Endothelial cell of umbilical vein (primary cell): ENCODE measurements around the gene TRMT2A. TPM values are rescaled to one million over a fixed set of nuclear protein-coding genes. Genes with fewer than 3 reads are reported as not detected.
A peak's percentile ranks its signal among the peaks of the same experiment; 100 is the strongest.

ENCODE experiments used
- BruUV-seq: library from RNA; stranded (reverse); fragments of 400-500 nt; replicated peaks from 2 replicates; lab custom pipeline; 2021; lab: Mats Ljungman, UMichigan
- CTCF ChIA-PET: fragments of 300-600, 350-600 bp; sonication (Branson Sonifier 250); formaldehyde crosslinking; loops from one replicate; lab custom pipeline; 2021; ENCODE audit warnings: antibody characterized with exemption, inconsistent platforms; lab: Charles Lee
- POLR2A ChIA-PET: fragments of 300-600, 350-600 bp; sonication (Branson Sonifier 250); formaldehyde crosslinking; loops from one replicate; lab custom pipeline; 2021; ENCODE audit warnings: antibody characterized with exemption, inconsistent platforms; lab: Charles Lee
- DNase-seq: peaks from one replicate; pipeline ENCODE4 v3.0.0-alpha.2; 2011; ENCODE audit warnings: low read depth, low spot score
- FAIRE-seq: peaks from 2 replicates; lab custom pipeline; 2011; peaks lifted over from hg19 to GRCh38; lab: Jason Lieb, UNC
- H2AFZ ChIP-seq: 2 replicates; pipeline ENCODE4 v1.6.0; 2012; ENCODE audit warnings: low read depth, low read length, control low read depth, inconsistent platforms
- H3K27ac ChIP-seq: 2 replicates; pipeline ENCODE4 v1.5.1; 2011; ENCODE audit warnings: low read depth, mild to moderate bottlenecking, control low read depth, low read length, moderate library complexity; ENCODE audit not compliant: insufficient read depth
- H3K27me3 ChIP-seq, 2 experiments: 2 replicates each; pipeline versions ENCODE4 v1.6.0 to v1.6.1; 2011; ENCODE audit warnings: low read length in 2 of 2, mixed read lengths in 1 of 2; ENCODE audit not compliant: control insufficient read depth in 2 of 2, insufficient read depth in 2 of 2
- H3K36me3 ChIP-seq, 2 experiments: 2 replicates in 1 of 2; 3 replicates in 1 of 2; pipeline ENCODE4 v1.5.1; 2011; ENCODE audit warnings: low read length in 2 of 2, mild to moderate bottlenecking in 1 of 2, moderate library complexity in 1 of 2; ENCODE audit not compliant: control insufficient read depth in 2 of 2, insufficient read depth in 2 of 2; ENCODE audit errors: extremely low read depth in 1 of 2
- H3K4me1 ChIP-seq: 3 replicates; pipeline ENCODE4 v1.5.1; 2011; ENCODE audit warnings: mild to moderate bottlenecking, low read length; ENCODE audit not compliant: control insufficient read depth, insufficient read depth; ENCODE audit errors: extremely low read depth
- H3K4me2 ChIP-seq: 2 replicates; pipeline ENCODE4 v1.6.1; 2011; ENCODE audit warnings: low read length, control low read depth, mixed read lengths; ENCODE audit not compliant: insufficient read depth
- H3K4me3 ChIP-seq, 3 experiments: fragments of 200-600 bp in 1 of 3; sonication (generic), shearing (Covaris generic) in 1 of 3; replicated peaks in 1 of 3; 2 replicates each; pipeline ENCODE4 v1.5.1; 2011 to 2016; ENCODE audit warnings: control low read depth in 3 of 3, low read length in 3 of 3, mild to moderate bottlenecking in 2 of 3, inconsistent platforms in 1 of 3, low read depth in 1 of 3, moderate library complexity in 1 of 3; ENCODE audit not compliant: insufficient read depth in 1 of 3
- H3K79me2 ChIP-seq: 2 replicates; pipeline ENCODE4 v1.6.0; 2012; ENCODE audit warnings: low read length, inconsistent platforms; ENCODE audit not compliant: control insufficient read depth, insufficient read depth
- H3K9ac ChIP-seq: replicated peaks from 2 replicates; pipeline ENCODE3; 2011; ENCODE audit warnings: low read length, control low read depth; ENCODE audit not compliant: insufficient read depth; ENCODE audit errors: extremely low read depth
- H3K9me1 ChIP-seq: replicated peaks from 3 replicates; pipeline ENCODE4 v1.6.0; 2011; ENCODE audit warnings: mild to moderate bottlenecking, low read length; ENCODE audit not compliant: control insufficient read depth, insufficient read depth; ENCODE audit errors: extremely low read depth
- H3K9me3 ChIP-seq: replicated peaks from 2 replicates; pipeline ENCODE4 v1.5.1; 2012; ENCODE audit warnings: low read length, inconsistent platforms; ENCODE audit not compliant: control insufficient read depth, insufficient read depth
- H4K20me1 ChIP-seq: replicated peaks from 2 replicates; pipeline ENCODE3; 2011; ENCODE audit warnings: mild to moderate bottlenecking, low read length; ENCODE audit not compliant: control insufficient read depth, insufficient read depth; ENCODE audit errors: extremely low read depth
- CTCF ChIP-seq, 2 donors: IDR thresholded peaks; 1 replicate in 1 of 2; 2 replicates in 1 of 2; pipeline ENCODE4 v1.5.1; 2011; ENCODE audit warnings: low read length in 2 of 2, mild to moderate bottlenecking in 2 of 2, moderate library complexity in 2 of 2, control low read depth in 1 of 2, inconsistent platforms in 1 of 2, low read depth in 1 of 2; ENCODE audit not compliant: insufficient read depth in 1 of 2; ENCODE audit errors: extremely low read depth in 1 of 2
- EZH2 ChIP-seq: IDR thresholded peaks from 2 replicates; pipeline ENCODE4 v1.6.1; 2012; ENCODE audit warnings: borderline replicate concordance, low read depth, mild to moderate bottlenecking, moderate library complexity, low read length, inconsistent platforms; ENCODE audit not compliant: severe bottlenecking
- GATA2 ChIP-seq: IDR thresholded peaks from 2 replicates; pipeline ENCODE4 v1.7.0; 2011; ENCODE audit warnings: low read depth, mild to moderate bottlenecking, moderate library complexity, mixed read lengths, low read length; ENCODE audit not compliant: insufficient read length, insufficient read depth
- POLR2A ChIP-seq: IDR thresholded peaks from 2 replicates; pipeline ENCODE4 v1.6.1; 2012; ENCODE audit warnings: low read depth, mild to moderate bottlenecking, control low read depth, low read length
- POLR2AphosphoS5 ChIP-seq: IDR thresholded peaks from 2 replicates; pipeline ENCODE4 v1.6.1; 2012; ENCODE audit warnings: low read depth, mild to moderate bottlenecking, control low read depth, low read length, moderate library complexity; ENCODE audit not compliant: insufficient read depth
- dilution Hi-C: fragments of 300-500 bp; cut with MboI; formaldehyde crosslinking; loops from one replicate; pipeline ENCODE4 v1.15.0; 2019; ENCODE audit warnings: low sequenced_read_pairs; ENCODE audit not compliant: extremely low pct_ligation_motif_present
- intact Hi-C: fragments of 100-400 bp; cut with micrococcal nuclease; formaldehyde crosslinking; loops from one replicate; pipeline ENCODE4 v1.10.0; 2022
- polyA plus RNA-seq, 4 experiments: library from polyadenylated mRNA; depleted of rRNA in 3 of 4; stranded (reverse) in 3 of 4; unstranded in 1 of 4; fragments of >200 nt; gene quantifications; 2 replicates each; pipeline versions ENCODE4 v1.2.1 to v1.2.3, GENCODE V29; 2011 to 2012; ENCODE audit warnings: missing spikeins in 1 of 4
- total RNA-seq: library from RNA; stranded (reverse); gene quantifications from 2 replicates; pipeline ENCODE4 v1.2.3, GENCODE V29; 2021

Gene TRMT2A
- total and polyA plus RNA-seq, 2 donors (not counting 3 experiments of a cell fraction or from before 2014, with no cell fraction given) = 51.2 to 61.9 TPM

- no peak for DNase-seq
- ChIA-PET CTCF (no interaction called here), POLR2A (no interaction called here)
- H3K79me2 ChIP-seq = peaks cover 27% of the 10 kb centered on the region
- H3K27me3 ChIP-seq = no peaks in the 10 kb centered on the region
- H2AFZ ChIP-seq = no peak overlapping the region
- no peaks in the 10 kb centered on the region for H3K9me3 ChIP-seq
- TF ChIP-seq POLR2AphosphoS5 (peak; percentile 52), CTCF (IDR thresholded peaks at IDR 0.05; ENCODE audit: extremely low read depth in 1 of 2, insufficient read depth in 1 of 2, low read depth in 1 of 2, low read length in 2 of 2) (no peak), EZH2 (no peak), GATA2 (no peak), POLR2A (peak; percentile 30)
- no peak overlapping the region for H3K9ac ChIP-seq
- no peaks in the 10 kb centered on the region for H3K9me1 ChIP-seq
- no peaks in the 10 kb centered on the region for H4K20me1 ChIP-seq
- peaks cover 13 to 44% of the 10 kb centered on the region in 2 experiments for H3K36me3 ChIP-seq
- no TSS peak for BruUV-seq
- dilution Hi-C loops (no loop called here), intact Hi-C loops (no loop called here)
- H3K4me1 ChIP-seq = peaks cover 8% of the 10 kb centered on the region
- no peak overlapping the region for H3K4me2 ChIP-seq
- no peak for FAIRE-seq
- no peak overlapping the region for H3K27ac ChIP-seq
- no peak overlapping the region for H3K4me3 ChIP-seq
Observed at GRCh38 chr22:20112623-20113511, 4.2 kb downstream of the TRMT2A start.
